GM19025 (cell line): ENCODE measurements around the gene PRRC2A.
A peak's percentile ranks its signal among the peaks of the same experiment; 100 is the strongest.

Source experiments
- ATAC-seq: cut with Tn5 transposase; IDR thresholded peaks from one replicate; pipeline ENCODE4 v1.9.1; 2021; ENCODE audit warnings: mild to moderate bottlenecking, low read depth, moderate library complexity; ENCODE audit not compliant: unreplicated experiment

Gene PRRC2A

DNA sequence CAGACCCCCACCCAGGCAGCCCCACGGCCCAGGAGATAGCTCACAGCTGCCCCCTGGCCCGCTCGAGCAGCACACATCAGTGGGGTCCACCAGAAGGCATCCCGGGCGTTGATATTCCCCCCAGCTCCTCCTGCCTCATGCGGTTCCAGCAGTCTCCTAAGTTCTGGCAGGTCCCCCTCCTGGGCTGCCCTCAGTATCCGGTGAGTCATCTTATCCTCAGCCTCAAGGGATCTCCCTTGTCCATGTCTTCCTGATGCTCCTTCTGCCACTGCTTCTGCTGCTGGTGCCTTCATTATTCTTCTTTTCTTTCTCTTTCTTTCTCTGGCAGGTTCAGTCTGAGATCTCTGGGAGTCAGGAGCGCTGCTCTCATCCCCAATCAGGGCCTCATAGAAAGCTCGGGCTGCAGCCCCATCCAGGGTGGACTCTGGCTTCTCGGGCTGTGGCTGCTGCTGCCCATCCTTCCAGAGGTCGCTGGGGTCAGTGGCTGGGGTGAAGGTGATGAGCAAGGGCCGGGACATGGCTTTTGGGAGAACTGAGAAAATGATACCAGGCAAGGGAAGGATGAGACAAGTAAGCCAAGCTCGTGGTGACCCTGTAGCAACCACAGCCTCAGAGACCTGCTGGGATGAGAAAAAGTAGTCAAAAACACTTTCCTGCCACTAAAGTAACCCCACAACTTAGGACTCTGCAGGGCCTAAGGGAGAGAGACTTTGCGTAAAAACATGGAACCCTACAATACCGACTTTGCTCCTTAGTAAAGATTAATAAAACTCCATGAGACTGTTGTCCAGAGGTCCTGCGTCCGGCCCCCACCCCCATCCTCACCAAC, 43.7 kb downstream of the PRRC2A start:
- no peak for ATAC-seq

DNA sequence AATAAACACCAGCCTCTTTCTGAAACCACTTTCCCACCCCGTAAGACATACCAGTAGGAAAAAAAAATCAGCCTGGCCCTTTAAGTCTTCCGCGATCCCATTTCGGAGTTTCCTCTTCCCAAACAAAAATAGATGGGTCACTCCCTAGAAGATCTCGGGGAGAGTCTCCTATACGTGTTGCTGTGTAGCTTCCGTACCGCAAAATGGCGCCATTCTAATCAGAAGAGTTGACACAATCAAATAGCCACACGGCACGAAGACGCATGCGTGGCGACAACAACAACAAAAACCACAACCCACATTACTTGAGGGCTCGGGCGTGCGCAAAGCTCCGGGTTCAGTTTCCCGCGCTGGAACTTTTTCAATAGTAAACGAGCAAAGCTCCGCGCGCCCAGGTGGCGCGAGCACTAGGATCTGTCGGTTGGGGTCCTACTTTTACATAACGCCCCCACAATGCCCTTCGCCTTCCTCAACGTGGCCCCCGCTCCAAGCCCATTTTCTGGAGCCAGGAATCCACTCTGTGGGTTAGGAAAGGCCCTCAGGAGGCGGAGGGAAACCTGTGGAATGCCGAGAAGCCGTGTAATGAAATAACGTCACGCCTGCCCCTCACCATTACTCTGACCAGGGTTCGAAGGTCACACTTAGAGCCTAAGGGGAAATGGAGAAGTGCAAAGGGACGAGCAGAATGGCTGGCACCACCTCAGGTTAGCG, 44.4 kb downstream of the PRRC2A start, which contains the start of gene GPANK1:
Gene GPANK1 (minus strand): TSS at position 208 of the 711 bp plus-strand sequence. CDS start 519 bp downstream, outside the sequence.
- ATAC-seq = peak; percentile 34

DNA sequence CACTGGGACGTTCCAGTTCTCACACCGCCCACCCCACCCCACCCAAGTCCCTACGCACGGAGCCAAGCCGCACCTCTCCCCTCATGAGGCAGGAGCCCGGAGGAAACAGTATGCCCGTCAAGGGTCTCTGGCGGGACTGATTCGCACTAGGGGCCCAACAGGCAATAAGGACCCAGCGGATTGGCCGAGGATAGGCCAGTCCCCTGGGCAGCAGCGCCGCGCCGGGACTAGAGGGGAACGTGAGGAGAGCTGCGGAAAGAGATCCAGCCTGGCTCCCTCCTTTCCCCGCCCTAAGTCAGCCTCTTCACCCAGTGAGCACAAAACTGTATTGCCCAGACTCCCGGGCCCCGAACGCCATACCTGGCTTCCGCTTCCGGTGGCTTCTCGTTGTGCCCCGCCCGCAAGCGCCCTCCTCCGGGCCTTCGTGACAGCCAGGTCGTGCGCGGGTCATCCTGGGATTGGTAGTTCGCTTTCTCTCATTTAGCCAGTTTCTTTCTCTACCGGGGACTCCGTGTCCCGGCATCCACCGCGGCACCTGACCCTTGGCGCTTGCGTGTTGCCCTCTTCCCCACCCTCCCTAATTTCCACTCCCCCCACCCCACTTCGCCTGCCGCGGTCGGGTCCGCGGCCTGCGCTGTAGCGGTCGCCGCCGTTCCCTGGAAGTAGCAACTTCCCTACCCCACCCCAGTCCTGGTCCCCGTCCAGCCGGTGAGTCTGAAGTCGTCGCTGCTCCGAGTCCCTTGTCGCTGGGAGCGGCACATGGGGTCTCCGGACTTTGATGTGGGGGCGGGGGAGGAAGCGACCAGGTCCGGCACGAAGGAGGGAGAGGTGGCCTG, 45.2 kb downstream of the PRRC2A start, which contains the start of gene CSNK2B:
Gene CSNK2B (plus strand): TSS at position 580 of the 836 bp plus-strand sequence. CDS start 752 bp downstream, outside the sequence.
- peak; percentile 83 for ATAC-seq

DNA sequence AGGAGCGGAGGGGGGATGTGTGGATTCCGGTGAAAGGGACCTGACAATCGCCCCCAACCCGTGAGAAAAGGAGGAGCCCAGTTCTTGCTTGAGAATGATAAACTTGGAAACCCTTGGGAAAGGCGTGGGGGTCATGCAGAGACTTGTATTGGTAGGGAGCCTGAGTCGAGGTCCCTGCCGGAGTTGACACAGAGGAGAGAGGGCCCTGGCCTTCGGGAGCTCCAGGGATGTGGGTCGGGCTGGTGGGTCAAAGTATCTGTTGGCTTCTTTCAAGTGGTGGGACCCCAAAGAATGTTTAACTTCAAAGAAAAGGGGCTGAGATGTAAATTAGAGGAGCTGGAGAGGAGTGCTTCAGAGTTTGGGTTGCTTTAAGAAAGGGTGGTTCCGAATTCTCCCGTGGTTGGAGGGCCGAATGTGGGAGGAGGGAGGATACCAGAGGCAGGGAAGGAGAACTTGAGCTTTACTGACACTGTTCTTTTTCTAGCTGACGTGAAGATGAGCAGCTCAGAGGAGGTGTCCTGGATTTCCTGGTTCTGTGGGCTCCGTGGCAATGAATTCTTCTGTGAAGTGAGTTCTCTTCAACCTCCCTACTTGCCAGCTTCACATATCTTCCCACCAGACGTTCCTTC, 45.9 kb downstream of the PRRC2A start:
- ATAC-seq = no peak

DNA sequence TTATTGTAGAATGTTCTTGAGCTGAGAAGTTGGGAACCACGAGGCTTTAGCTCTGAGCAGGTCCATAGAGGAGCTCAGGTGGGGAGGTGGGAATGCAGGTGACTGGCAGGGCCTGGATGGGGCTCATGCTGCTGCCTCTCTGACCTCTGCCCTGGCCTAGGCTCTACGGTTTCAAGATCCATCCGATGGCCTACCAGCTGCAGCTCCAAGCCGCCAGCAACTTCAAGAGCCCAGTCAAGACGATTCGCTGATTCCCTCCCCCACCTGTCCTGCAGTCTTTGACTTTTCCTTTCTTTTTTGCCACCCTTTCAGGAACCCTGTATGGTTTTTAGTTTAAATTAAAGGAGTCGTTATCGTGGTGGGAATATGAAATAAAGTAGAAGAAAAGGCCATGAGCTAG, 49.2 kb downstream of the PRRC2A start, which contains the start of gene LY6G5B:
Gene LY6G5B (plus strand): TSS at position 301 of the 400 bp plus-strand sequence. CDS start 975 bp downstream, outside the sequence.
- no peak for ATAC-seq

DNA sequence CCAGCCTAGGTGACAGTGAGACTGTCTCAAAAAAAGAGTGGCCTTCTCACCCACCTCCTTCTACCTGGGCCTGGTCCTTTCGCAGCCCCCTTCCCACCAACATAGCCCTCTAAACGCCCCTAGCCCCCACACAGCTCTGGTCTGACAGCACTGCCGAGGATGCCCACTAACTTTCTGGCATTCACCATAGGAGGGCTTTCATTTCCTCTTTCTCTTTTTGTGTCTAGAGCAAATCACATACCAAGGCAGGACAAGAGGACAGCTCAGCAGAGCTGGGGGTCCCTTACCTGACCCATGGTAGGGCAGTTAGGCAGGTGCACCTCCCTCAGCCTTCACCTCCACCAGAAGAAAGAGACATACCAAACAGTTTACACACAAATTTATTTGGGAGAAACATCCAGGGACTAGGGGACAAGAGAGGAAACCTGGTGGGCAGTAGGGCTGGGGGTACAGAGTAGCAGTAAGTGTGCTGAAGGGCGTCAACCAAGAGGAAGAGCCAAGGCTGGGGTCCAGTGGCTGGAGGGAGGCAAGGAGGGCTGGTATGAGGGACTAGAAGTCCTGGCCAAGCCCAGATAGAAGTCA, 55.9 kb downstream of the PRRC2A start:
- ATAC-seq = no peak

DNA sequence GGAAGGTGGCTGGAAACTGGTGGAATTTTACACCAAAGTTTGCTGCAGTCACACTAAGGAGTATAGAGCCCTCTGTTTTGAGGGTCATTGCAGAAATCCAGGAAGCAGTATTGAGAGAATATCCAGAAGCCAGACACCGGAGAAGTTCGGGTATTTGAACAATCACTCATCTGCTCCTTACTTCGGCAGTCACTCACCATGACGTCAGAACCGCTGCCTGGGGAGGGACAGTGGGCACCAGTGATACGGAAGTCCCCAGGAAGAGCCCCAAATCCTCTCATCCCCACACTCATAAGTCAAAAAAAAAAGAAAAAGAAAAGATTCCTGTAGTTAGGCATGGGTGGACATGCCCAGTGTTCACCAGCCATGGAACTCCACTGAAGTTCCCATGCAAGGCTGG, 56.4 kb downstream of the PRRC2A start:
- ATAC-seq = no peak

DNA sequence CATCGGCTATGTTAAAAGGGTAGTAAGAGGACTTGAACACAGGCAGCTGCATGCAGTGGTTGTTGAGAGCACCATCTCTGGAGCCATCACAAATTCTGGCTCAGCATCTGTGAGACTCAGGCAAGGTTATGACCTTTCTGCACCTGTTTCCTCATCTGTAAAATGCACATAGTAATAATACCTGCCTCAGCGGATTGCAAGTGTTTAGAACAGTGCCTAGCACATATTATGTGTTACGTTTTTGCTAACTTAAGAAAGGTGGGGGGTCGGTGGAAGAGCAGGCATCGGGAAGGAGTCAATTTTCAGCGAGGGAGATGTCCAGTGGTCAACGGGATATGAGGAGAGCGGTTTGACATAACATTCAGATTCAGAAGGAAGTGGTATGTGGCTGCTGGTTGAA, 57.4 kb downstream of the PRRC2A start:
- ATAC-seq = no peak

DNA sequence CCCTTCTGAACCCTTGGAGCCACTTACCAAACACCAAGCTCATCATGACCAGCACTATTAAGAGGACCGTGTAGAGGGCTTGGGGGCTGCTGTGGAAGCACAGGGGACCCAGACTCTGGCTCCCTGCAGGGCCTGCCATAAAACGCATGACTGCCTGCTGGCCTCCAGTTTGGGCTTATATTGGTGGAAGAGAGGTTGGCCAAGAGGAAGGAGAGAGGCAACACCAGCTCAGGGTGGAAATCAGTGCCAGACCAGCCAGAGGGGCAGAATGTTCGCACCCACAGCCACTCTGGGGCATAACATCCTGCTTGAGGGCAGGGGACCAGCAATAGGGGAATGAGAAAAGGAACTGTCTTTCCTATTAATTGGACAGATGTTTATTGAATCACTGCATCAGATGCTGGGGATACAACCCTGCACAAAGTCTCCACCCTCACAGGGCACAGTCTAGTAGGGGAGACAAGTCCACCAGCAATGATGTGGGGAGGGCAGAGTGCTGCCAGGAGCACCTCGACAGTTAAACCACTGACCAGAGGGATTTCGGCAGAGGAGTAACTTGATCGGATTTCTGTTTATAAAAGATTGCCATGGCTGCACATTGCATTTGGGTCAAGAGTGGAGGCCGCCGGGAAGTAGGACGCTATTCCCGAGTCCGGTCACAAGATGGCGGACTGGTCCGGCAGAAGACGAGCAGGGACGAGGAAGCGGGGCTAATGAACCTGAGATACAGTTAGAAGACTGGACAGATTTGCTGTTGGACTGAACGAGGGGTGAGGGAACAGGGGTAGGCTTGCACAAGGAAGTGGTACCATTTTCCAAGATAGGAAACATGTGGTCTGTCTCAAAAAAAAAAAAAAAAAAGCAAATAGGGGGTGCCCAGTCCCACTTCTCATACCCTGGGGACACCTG, 60.0 kb downstream of the PRRC2A start, which contains the start of gene LY6G5C:
Gene LY6G5C (minus strand): TSS at position 842 of the 909 bp plus-strand sequence. CDS start 694 bp downstream, at position 148.
- no peak for ATAC-seq

DNA sequence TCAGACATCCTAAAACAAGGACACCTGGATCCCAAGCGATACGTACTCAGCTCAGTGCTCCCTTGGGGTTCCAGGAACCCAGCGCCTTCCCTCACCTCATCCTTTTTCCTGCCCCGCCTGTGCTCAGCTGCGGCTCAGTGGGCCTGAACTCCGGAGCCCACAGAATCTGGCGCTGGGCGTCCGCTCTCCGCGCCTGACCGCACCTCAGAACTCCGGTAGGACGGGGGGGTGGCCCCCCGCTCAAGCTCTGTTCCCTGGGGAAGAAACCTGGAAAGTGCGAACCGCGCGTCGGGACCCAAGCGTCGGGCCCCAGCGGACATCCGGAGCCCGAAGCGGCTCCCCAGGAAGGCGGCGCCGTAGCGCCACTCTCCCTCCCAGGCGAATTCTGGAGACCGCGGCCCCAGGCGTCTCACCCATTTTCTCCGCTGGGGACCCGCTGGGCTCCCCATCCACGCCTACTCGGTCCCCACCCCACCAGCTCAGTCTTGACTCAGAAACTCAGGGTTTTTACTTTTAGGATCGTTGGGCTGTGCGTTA, 60.7 kb downstream of the PRRC2A start:
- ATAC-seq = no peak

DNA sequence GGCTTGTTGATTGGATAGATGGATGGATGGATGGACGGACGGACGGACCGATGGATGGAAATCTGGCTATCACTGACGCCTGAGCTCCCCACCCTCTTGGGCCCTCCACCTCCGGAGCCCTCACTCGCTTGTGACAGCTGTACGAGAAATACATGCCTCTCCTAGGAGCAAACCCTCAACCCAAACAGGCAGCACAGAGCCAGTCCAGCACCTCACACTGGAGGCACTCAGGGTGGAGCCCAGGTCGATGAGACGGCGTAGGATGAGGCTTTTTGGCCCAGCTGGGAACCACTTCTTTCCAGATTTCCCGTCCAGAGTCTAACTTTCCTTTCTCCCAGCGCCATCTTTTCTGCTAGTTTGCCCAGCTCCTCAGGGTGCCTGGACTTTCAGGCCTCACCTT, 63.1 kb downstream of the PRRC2A start:
- ATAC-seq = no peak

DNA sequence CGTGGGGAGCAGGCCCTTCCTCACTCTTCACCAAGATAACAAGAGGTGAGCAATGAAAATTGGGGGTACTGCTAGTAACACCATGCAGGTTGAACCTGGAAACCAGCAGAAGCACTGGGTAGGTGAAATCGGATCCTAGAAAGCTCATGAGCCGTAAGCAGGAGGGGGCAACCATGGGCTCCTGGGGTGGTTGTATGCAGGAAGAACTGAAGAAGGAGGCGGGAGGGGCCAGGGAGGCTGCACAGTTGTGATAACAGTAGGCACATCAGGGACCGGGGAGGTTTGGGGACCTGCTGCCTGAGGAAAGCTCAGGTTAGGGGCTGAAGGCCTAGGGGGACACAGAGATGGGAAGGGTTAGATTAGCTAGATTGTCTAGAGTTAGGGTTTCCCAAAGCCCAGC, 66.0 kb downstream of the PRRC2A start:
- ATAC-seq = no peak

DNA sequence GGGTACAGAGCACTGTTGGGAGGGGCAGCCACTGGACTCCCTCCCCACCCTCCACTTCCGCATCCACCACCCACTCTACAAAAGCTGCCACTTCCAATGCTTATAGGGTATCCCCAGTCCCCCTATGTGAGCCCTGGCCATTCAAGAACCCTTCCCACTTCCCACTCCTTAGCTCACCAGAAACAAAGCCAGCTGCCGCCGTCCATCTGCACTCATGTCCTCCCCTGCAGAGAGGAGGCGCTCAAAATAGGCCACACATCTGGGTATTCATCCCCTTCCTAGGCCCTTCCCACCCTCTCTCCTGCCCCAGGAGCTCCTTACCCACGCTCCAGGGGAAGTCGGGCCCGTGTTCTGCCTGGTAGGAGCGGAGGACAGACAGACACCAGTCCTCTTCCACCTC, 66.8 kb downstream of the PRRC2A start:
- ATAC-seq = no peak
